Measurements from ENCODE around the gene ATL2.
A peak's percentile ranks its signal among the peaks of the same experiment; 100 is the strongest.
"Not testable (repeated sequence)": the region's sequence is repeated elsewhere in the genome, so short reads cannot be mapped to it uniquely, and the experiment has no call there.

Gene ATL2

GRCh38 chr2:38390947-38391346 is 13.9 kb upstream of the ATL2 start:
- no peak for DNase-seq (ENCODE audit: low spot score)

GRCh38 chr2:38387887-38388286 is 10.8 kb upstream of the ATL2 start:
- DNase-seq (ENCODE audit: low spot score) = peak; percentile 6

GRCh38 chr2:38386821-38387220 is 9.7 kb upstream of the ATL2 start:
- no peak for DNase-seq (ENCODE audit: low spot score)

- DNase-seq (ENCODE audit: low spot score) = no peak
Observed at GRCh38 chr2:38386377-38386776, 9.3 kb upstream of the ATL2 start.

- DNase-seq (ENCODE audit: low spot score) = no peak
Observed at GRCh38 chr2:38384338-38384737, 7.3 kb upstream of the ATL2 start.

- not testable (repeated sequence) for DNase-seq (ENCODE audit: low spot score)
Observed at GRCh38 chr2:38383741-38384140, 6.7 kb upstream of the ATL2 start.

GRCh38 chr2:38381381-38382143 is 4.5 kb upstream of the ATL2 start:
- DNase-seq (ENCODE audit: low spot score) = no peak

GRCh38 chr2:38380397-38381130 is 3.5 kb upstream of the ATL2 start:
- peak; percentile 50 for DNase-seq (ENCODE audit: low spot score)

GRCh38 chr2:38376346-38377049 is 575 bp downstream of the ATL2 start:
- peak; percentile 36 for DNase-seq (ENCODE audit: low spot score)

GRCh38 chr2:38375696-38376345 is 1.3 kb downstream of the ATL2 start:
- no peak for DNase-seq (ENCODE audit: low spot score)

GRCh38 chr2:38374984-38375383 is 2.1 kb downstream of the ATL2 start:
- DNase-seq (ENCODE audit: low spot score) = no peak

- DNase-seq (ENCODE audit: low spot score) = no peak
Observed at GRCh38 chr2:38371235-38371634, 5.8 kb downstream of the ATL2 start.

- DNase-seq (ENCODE audit: low spot score) = no peak
Observed at GRCh38 chr2:38370664-38371063, 6.4 kb downstream of the ATL2 start.

- DNase-seq (ENCODE audit: low spot score) = no peak
Observed at GRCh38 chr2:38362232-38362631, 14.8 kb downstream of the ATL2 start.

GRCh38 chr2:38360177-38360576 is 16.9 kb downstream of the ATL2 start:
- DNase-seq (ENCODE audit: low spot score) = no peak

GRCh38 chr2:38353402-38353801 is 23.7 kb downstream of the ATL2 start:
- DNase-seq (ENCODE audit: low spot score) = no peak

GRCh38 chr2:38352336-38352735 is 24.7 kb downstream of the ATL2 start:
- no peak for DNase-seq (ENCODE audit: low spot score)

- DNase-seq (ENCODE audit: low spot score) = no peak
Observed at GRCh38 chr2:38345323-38346038, 31.6 kb downstream of the ATL2 start.

GRCh38 chr2:38344813-38345212 is 32.3 kb downstream of the ATL2 start:
- no peak for DNase-seq (ENCODE audit: low spot score)

GRCh38 chr2:38343212-38343611 is 33.9 kb downstream of the ATL2 start:
- no peak for DNase-seq (ENCODE audit: low spot score)

GRCh38 chr2:38336621-38337020 is 40.5 kb downstream of the ATL2 start:
- DNase-seq (ENCODE audit: low spot score) = no peak

GRCh38 chr2:38330754-38331153 is 46.3 kb downstream of the ATL2 start:
- DNase-seq (ENCODE audit: low spot score) = no peak
